NCI-H526 (cell line): ENCODE data around the gene ZNF432.

Experiments
- DNase-seq, 2 experiments: peaks; one replicate each; lab custom pipeline; 2025; lab: John Stamatoyannopoulos, UW

Gene ZNF432

GRCh38 chr19:52010674-52011073 lies 38.0 kb downstream of the ZNF432 start:
- DNase-seq: no peak

DNA sequence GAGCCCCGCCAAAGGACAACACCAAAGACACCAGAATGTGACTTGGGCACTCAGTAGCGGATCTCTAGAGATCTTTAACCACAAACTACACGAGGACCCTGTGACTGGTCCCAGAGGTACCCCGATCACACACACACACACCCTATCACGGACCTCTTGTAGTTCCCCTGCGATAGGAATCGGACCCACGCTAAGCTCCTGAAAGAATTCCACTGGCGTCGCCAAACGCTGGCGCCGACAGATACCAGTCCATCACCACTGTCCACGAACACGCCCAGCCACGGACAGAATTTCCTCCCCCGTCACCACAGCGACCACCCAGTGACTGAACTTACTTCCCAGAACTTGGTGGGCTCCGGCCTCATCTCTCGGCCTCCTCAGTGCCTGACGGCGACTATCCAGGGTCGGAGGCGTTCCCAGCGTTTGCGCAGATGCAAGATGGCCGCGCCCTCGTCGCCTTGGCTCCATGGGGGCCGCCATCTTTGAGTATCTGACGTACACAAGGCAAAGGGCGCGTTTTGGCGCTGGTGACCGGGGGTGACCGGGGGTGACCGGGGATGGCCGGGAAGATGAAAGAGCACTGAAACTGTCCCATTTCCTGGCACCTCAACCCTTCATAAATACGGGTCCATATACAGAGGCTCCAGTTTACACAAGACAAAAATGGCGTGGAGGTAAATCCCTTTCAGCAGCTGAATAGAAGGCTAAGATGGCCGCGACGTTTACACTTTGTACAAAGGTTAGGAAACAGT lies 40.7 kb downstream of the ZNF432 start, which contains the start of gene ZNF615:
ZNF615 (minus strand) TSS at position 406 of the 752 bp plus-strand sequence. CDS start 4,500 bp downstream, outside the sequence.
- DNase-seq: peak; percentile 85 to 96

DNA sequence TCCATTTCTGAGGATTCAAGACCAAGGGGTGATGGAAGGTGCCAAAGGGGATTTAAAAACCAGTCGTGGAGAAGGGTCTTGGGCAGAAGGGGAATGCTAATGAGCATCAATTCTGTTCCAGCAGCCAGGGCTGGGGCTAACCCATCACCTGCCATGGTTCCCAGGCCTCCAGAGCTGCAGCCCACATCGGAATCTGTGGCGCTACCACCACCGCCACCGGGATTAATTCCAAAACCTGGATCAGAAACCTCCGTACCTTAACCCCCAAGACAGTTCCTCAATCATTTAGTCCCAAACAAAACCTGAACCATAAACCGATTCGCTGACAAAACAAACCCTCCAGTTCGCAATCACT lies 41.2 kb downstream of the ZNF432 start:
- DNase-seq: peak; percentile 14 to 64

DNA sequence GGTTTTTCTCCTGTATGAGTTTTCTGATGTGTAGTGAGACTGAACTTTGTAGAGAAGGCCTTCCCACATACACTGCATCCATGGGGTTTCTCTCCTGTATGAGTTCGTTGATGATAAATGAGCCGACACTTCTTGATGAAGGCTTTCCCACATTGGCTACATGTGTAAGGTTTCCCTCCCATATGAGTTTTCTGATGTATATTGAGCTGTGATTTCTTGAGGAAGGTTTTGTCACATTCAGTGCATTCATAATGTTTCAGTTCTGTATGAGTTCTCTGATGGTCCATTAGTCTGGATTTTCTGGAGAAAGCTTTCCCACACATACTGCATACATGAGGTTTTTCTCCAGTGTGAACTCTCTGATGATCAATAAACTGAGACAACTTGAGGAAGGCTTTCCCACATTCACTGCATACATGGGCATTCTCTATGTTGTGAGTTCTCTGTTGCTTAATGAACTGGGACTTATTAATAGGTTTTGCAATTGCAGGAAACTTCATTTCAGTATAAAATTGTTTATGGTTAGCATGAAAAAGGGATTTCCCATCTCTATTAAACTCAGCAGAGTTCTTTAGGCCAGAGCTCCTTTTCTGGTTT lies 54.5 kb downstream of the ZNF432 start:
- DNase-seq: no peak

DNA sequence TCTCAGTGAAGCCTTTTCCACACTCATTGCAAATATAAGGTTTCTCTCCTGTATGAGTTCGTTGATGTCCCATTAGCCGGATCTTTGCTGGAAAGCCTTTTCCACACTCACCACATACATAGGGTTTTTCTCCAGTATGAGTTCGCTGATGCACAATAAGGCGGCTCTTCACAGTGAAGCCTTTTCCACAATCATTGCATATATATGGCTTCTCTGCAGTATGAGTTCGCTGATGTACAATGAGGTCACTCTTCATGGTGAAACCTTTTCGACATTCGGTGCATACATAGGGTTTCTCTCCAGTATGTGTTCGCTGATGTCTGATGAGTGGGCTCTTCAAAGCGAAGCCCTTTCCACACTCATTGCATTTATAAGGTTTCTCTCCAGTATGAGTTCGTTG lies 55.2 kb downstream of the ZNF432 start:
- no peak for DNase-seq

- DNase-seq: peak; percentile 93 to 97
Observed at GRCh38 chr19:51986309-51987291, 62.0 kb downstream of the ZNF432 start, which contains the start of gene ZNF350. Gene ZNF350, minus strand, starts transcription at chr19:51986840. Its CDS starts 12,480 bp downstream, at chr19:51974360.

- DNase-seq: no peak
Observed at GRCh38 chr19:51983361-51983760, 65.3 kb downstream of the ZNF432 start.
